ENCODE data around the gene L3MBTL4.
A peak's percentile ranks its signal among the peaks of the same experiment; 100 is the strongest.

The L3MBTL4 gene

GRCh38 chr18:5948237-5948636, 466.5 kb downstream of the L3MBTL4 start:
- H3K27ac ChIP-seq: no peak overlapping the region
- no peaks in the 10 kb centered on the region for H3K36me3 ChIP-seq (replicated peaks)
- H3K4me3 ChIP-seq (ENCODE audit: low read depth, low read length): no peak overlapping the region
- no peak for DNase-seq
- no peaks in the 10 kb centered on the region for H3K27me3 ChIP-seq (replicated peaks)
- in situ Hi-C loops (cut with HindIII; ENCODE audit: low pct_ligation_motif_present, low sequenced_read_pairs): no loop called here
- TF ChIP-seq CTCF (IDR thresholded peaks at IDR 0.05; ENCODE audit: low read depth, low read length, missing control alignments): no peak

GRCh38 chr18:5944448-5944847, 470.3 kb downstream of the L3MBTL4 start:
- in situ Hi-C loops (cut with HindIII; ENCODE audit: low pct_ligation_motif_present, low sequenced_read_pairs): no loop called here
- H3K27ac ChIP-seq: no peak overlapping the region
- DNase-seq: no peak
- TF ChIP-seq CTCF (IDR thresholded peaks at IDR 0.05; ENCODE audit: low read depth, low read length, missing control alignments): no peak
- H3K27me3 ChIP-seq (replicated peaks): no peaks in the 10 kb centered on the region
- no peak overlapping the region for H3K4me3 ChIP-seq (ENCODE audit: low read depth, low read length)
- H3K36me3 ChIP-seq (replicated peaks): no peaks in the 10 kb centered on the region

GRCh38 chr18:5943514-5943913, 471.2 kb downstream of the L3MBTL4 start:
- Histone ChIP-seq H3K27ac (no peak overlapping the region), H3K36me3 (replicated peaks) (no peaks in the 10 kb centered on the region), H3K27me3 (replicated peaks) (no peaks in the 10 kb centered on the region), H3K4me3 (ENCODE audit: low read depth, low read length) (no peak overlapping the region)
- in situ Hi-C loops (cut with HindIII; ENCODE audit: low pct_ligation_motif_present, low sequenced_read_pairs): no loop called here
- peak; percentile 16 for DNase-seq
- TF ChIP-seq CTCF (IDR thresholded peaks at IDR 0.05; ENCODE audit: low read depth, low read length, missing control alignments): no peak

GRCh38 chr18:5942591-5942990, 472.1 kb downstream of the L3MBTL4 start:
- Histone ChIP-seq H3K27me3 (replicated peaks) (no peaks in the 10 kb centered on the region), H3K27ac (no peak overlapping the region), H3K4me3 (ENCODE audit: low read depth, low read length) (no peak overlapping the region), H3K36me3 (replicated peaks) (no peaks in the 10 kb centered on the region)
- no peak for DNase-seq
- in situ Hi-C loops (cut with HindIII; ENCODE audit: low pct_ligation_motif_present, low sequenced_read_pairs): no loop called here
- no peak for TF ChIP-seq CTCF (IDR thresholded peaks at IDR 0.05; ENCODE audit: low read depth, low read length, missing control alignments)

GRCh38 chr18:5941890-5942289, 472.8 kb downstream of the L3MBTL4 start:
- Histone ChIP-seq H3K36me3 (replicated peaks) (no peaks in the 10 kb centered on the region), H3K27ac (no peak overlapping the region), H3K27me3 (replicated peaks) (no peaks in the 10 kb centered on the region), H3K4me3 (ENCODE audit: low read depth, low read length) (no peak overlapping the region)
- no peak for TF ChIP-seq CTCF (IDR thresholded peaks at IDR 0.05; ENCODE audit: low read depth, low read length, missing control alignments)
- DNase-seq: no peak
- in situ Hi-C loops (cut with HindIII; ENCODE audit: low pct_ligation_motif_present, low sequenced_read_pairs): no loop called here
